DOHH2 (cell line): Measurements from ENCODE around the gene RAC2.

Experiments
- H3F3A ChIP-seq: fragments of 200-600 bp; sonication (generic), shearing (Covaris generic); 2 replicates; pipeline ENCODE4 v1.6.0; 2016; ENCODE audit warnings: antibody characterized with exemption, mild to moderate bottlenecking; ENCODE audit not compliant: control insufficient read depth, insufficient read depth
- H3K27ac ChIP-seq: fragments of 200-600 bp; sonication (generic); 2 replicates; pipeline ENCODE4 v1.5.1; 2014; ENCODE audit warnings: low read depth, mild to moderate bottlenecking, low read length, moderate library complexity
- H3K27me3 ChIP-seq: fragments of 200-600 bp; sonication (generic); 2 replicates; pipeline ENCODE4 v1.6.1; 2014; ENCODE audit warnings: mild to moderate bottlenecking, low read length, mixed read lengths; ENCODE audit not compliant: control insufficient read depth
- H3K36me3 ChIP-seq: fragments of 200-600 bp; sonication (generic); 2 replicates; pipeline ENCODE4 v1.6.1; 2014; ENCODE audit warnings: mild to moderate bottlenecking, low read length, moderate library complexity, mixed read lengths; ENCODE audit not compliant: control insufficient read depth
- H3K4me1 ChIP-seq: fragments of 200-600 bp; sonication (generic); 2 replicates; pipeline ENCODE4 v1.6.1; 2014; ENCODE audit warnings: mild to moderate bottlenecking, low read length, mixed read lengths; ENCODE audit not compliant: control insufficient read depth
- H3K4me2 ChIP-seq: fragments of 200-600 bp; sonication (generic); 2 replicates; pipeline ENCODE4 v1.6.0; 2014; ENCODE audit warnings: mild to moderate bottlenecking, low read length, moderate library complexity
- H3K4me3 ChIP-seq: fragments of 200-600 bp; sonication (generic); 2 replicates; pipeline ENCODE4 v1.5.1; 2014; ENCODE audit warnings: mild to moderate bottlenecking, low read length, mixed read lengths
- H3K79me2 ChIP-seq: fragments of 200-600 bp; sonication (generic); 2 replicates; pipeline ENCODE4 v1.6.1; 2014; ENCODE audit warnings: mild to moderate bottlenecking, low read length, mixed read lengths; ENCODE audit not compliant: control insufficient read depth
- H3K9me2 ChIP-seq: fragments of 200-600 bp; sonication (generic); replicated peaks from 2 replicates; pipeline ENCODE4 v1.6.1; 2014; ENCODE audit warnings: mild to moderate bottlenecking, low read length, mixed read lengths; ENCODE audit not compliant: control insufficient read depth
- H3K9me3 ChIP-seq: fragments of 200-600 bp; sonication (generic); 2 replicates; pipeline ENCODE4 v1.6.1; 2014; ENCODE audit warnings: antibody characterized with exemption, low read length, mixed read lengths; ENCODE audit not compliant: control insufficient read depth, insufficient read depth
- H4K20me1 ChIP-seq: fragments of 200-600 bp; sonication (generic); 2 replicates; pipeline ENCODE4 v1.6.0; 2014; ENCODE audit warnings: low read depth, mild to moderate bottlenecking, antibody characterized with exemption, low read length, moderate library complexity; ENCODE audit not compliant: control insufficient read depth, insufficient read depth
- EZH2phosphoT487 ChIP-seq: fragments of 200-600 bp; sonication (generic); IDR thresholded peaks from 2 replicates; pipeline ENCODE4 v1.6.1; 2017; ENCODE audit warnings: borderline replicate concordance, mild to moderate bottlenecking, antibody characterized with exemption, low read length, moderate library complexity, mixed read lengths
- TF ChIP-seq, protein P1 (sequence below): fragments of 200-600 bp; sonication (generic); IDR thresholded peaks from one replicate; pipeline ENCODE4 v1.5.1; 2014; ENCODE audit warnings: antibody characterized with exemption, mild to moderate bottlenecking, low read depth, low read length; ENCODE audit not compliant: poor library complexity, severe bottlenecking

The RAC2 gene

DNA sequence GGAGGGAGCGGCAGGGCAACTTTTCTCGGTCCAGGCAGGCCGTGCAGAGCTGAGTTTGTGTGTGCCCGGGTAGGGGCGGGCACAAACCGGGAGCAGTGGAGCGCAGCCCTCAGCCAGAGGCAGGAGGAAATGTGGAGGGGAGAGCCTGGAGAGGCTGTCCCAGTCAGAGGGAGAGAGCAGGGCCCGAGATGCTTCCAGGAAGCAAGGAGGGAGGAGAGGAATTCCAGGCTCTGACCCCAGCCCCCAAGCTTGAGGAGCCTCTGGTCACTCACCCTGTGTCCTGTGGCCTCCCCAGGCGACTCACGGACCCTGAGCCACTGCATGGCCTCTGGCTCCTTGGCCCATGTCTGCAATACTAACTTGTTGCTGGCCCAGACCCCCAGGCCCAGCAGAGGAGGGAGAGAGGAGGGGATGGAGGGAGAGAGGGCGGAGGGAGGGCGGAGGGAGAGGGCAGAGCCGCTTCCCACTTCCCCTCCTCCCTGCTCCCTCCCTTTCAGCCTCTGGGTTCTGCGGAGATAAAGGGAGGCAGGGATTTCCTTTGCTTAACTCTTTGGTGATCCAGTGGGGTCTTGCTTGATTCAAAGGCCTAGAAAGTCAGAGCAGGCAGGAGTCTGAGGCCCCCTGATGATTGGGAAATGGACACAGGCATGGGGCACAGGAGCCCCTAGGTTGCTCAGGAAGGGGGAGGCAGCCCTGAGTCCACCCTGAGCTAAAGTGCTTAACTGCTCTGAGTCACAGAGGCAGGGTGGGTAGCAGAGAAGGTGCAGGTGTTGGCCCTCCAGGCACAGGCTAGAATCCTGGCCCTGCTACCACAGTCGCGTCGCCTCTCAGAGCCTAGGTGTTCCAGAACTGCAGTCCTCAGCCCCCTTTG is 55.9 kb downstream of the RAC2 start, which contains the start of gene C1QTNF6:
Gene C1QTNF6 (minus strand): TSS at position 357 of the 871 bp plus-strand sequence. CDS start 34 bp downstream, at position 323.
- H3K4me3 ChIP-seq, result no peak within 1 kb of the TSS
- TF ChIP-seq, protein P1, sequence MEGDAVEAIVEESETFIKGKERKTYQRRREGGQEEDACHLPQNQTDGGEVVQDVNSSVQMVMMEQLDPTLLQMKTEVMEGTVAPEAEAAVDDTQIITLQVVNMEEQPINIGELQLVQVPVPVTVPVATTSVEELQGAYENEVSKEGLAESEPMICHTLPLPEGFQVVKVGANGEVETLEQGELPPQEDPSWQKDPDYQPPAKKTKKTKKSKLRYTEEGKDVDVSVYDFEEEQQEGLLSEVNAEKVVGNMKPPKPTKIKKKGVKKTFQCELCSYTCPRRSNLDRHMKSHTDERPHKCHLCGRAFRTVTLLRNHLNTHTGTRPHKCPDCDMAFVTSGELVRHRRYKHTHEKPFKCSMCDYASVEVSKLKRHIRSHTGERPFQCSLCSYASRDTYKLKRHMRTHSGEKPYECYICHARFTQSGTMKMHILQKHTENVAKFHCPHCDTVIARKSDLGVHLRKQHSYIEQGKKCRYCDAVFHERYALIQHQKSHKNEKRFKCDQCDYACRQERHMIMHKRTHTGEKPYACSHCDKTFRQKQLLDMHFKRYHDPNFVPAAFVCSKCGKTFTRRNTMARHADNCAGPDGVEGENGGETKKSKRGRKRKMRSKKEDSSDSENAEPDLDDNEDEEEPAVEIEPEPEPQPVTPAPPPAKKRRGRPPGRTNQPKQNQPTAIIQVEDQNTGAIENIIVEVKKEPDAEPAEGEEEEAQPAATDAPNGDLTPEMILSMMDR, result no peak
- no peak for TF ChIP-seq EZH2phosphoT487
- H3K9me3 ChIP-seq, result no peaks in the 10 kb centered on the region
- no peaks in the 10 kb centered on the region for H3K79me2 ChIP-seq
- H3K4me2 ChIP-seq, result no peak within 1 kb of the TSS
- no peaks in the 10 kb centered on the region for H3K4me1 ChIP-seq
- no peaks in the 10 kb centered on the region for H4K20me1 ChIP-seq
- no peaks in the 10 kb centered on the region for H3K9me2 ChIP-seq
- no peaks in the 10 kb centered on the region for H3K36me3 ChIP-seq
- H3K27ac ChIP-seq, result no peak within 1 kb of the TSS
- peaks cover 11% of the 10 kb centered on the region for H3K27me3 ChIP-seq
- H3F3A ChIP-seq, result no peaks in the 10 kb centered on the region

DNA sequence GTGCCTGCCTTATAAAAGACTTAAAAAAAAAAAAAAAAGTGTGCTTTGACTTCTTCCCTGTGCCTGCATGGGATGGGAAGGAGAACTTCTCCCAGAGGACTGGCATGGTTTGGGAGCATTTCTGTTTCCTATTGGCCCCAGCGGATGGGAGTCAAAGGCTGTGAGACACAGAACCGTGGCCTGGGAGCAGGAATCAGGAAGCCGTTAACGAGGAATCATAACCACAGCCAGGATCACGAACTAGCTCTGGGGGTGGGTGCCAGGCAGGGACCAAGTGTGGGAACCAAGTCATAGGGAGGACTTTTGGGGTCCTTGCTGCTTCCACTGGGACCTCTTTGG is 56.5 kb downstream of the RAC2 start:
- Histone ChIP-seq H3F3A (no peaks in the 10 kb centered on the region), H4K20me1 (no peaks in the 10 kb centered on the region), H3K27me3 (peaks cover 11% of the 10 kb centered on the region), H3K27ac (no peak overlapping the region), H3K9me3 (no peaks in the 10 kb centered on the region), H3K9me2 (no peaks in the 10 kb centered on the region), H3K4me1 (no peaks in the 10 kb centered on the region), H3K4me3 (no peak overlapping the region), H3K36me3 (no peaks in the 10 kb centered on the region), H3K4me2 (no peak overlapping the region), H3K79me2 (no peaks in the 10 kb centered on the region)
- no peak for TF ChIP-seq EZH2phosphoT487
- TF ChIP-seq, protein P1, result no peak

DNA sequence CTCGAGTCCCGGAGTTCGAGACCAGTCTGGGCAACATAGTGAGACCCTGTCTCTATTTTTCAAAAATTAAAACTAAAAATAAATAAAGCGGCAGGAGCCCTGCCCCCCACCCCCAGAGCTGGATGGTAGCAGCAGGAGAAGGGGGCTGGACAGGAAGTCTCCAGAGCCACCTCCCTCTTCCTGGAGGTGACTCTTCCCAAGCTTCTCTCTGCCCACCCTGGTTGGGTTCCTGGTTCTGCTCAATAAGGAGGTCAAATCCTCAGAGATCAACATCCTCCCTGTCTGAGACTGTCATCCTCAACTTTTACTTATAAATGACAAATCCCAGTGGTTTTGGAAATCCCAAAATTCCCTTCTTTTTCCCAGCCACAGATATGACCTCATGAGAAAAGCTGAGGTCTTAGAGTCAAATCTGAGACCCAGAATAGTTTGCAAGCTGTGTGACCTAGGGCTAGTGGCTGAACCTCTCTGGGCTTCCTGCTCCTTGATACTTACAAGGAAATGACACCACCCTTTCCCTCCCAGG is 57.0 kb downstream of the RAC2 start:
- no peak overlapping the region for H3K27ac ChIP-seq
- H3K9me3 ChIP-seq, result no peaks in the 10 kb centered on the region
- H3K4me3 ChIP-seq, result no peak overlapping the region
- TF ChIP-seq EZH2phosphoT487, result no peak
- TF ChIP-seq, protein P1, result no peak
- peaks cover 8% of the 10 kb centered on the region for H3K27me3 ChIP-seq
- no peaks in the 10 kb centered on the region for H3K36me3 ChIP-seq
- no peak overlapping the region for H3K4me2 ChIP-seq
- H3K9me2 ChIP-seq, result no peaks in the 10 kb centered on the region
- H3K4me1 ChIP-seq, result no peaks in the 10 kb centered on the region
- no peaks in the 10 kb centered on the region for H3K79me2 ChIP-seq
- H4K20me1 ChIP-seq, result no peaks in the 10 kb centered on the region
- no peaks in the 10 kb centered on the region for H3F3A ChIP-seq
